A549 (cell line): ENCODE results near the gene JOSD1.

Experiments used
- CEBPB ChIP-seq, 2 experiments: fragments of >200 bp in 1 of 2; sonication (Bioruptor Twin) in 1 of 2; formaldehyde crosslinking in 1 of 2; IDR thresholded peaks; 2 replicates each; pipeline ENCODE4 v1.6.1; 2012 to 2016
- HEYL ChIP-seq: fragments of 250-450 bp; sonication (Bioruptor Pico); IDR thresholded peaks from 2 replicates; pipeline ENCODE4 v1.8.0; 2021; ENCODE audit warnings: mild to moderate bottlenecking, moderate library complexity
- JUN ChIP-seq, 2 experiments: fragments of >200 bp; sonication (Bioruptor Twin); formaldehyde crosslinking; IDR thresholded peaks; 2 replicates in 1 of 2; 3 replicates in 1 of 2; pipeline ENCODE4 v1.6.1; 2016 to 2017
- MAZ ChIP-seq: fragments of 150-350 bp; IDR thresholded peaks from 2 replicates; pipeline ENCODE4 v1.6.1; 2014; ENCODE audit warnings: antibody characterized with exemption, low read depth, low read length, borderline replicate concordance
- MYC ChIP-seq: IDR thresholded peaks from 2 replicates; pipeline ENCODE4 v1.6.1; 2012; ENCODE audit warnings: mild to moderate bottlenecking, inconsistent platforms, low read length, improper control_type of control experiment, borderline replicate concordance
- POLR2A ChIP-seq: IDR thresholded peaks from 2 replicates; pipeline ENCODE4 v1.6.1; 2012; ENCODE audit warnings: mild to moderate bottlenecking, low read length
- POLR2AphosphoS2 ChIP-seq: conservative IDR thresholded peaks from 2 replicates; pipeline ENCODE4 v1.6.1; 2012; ENCODE audit warnings: low read length, improper control_type of control experiment, inconsistent platforms
- RCOR1 ChIP-seq: fragments of 150-350 bp; IDR thresholded peaks from 2 replicates; pipeline ENCODE4 v1.6.1; 2014; ENCODE audit warnings: antibody characterized with exemption, low read length, low read depth
- TF ChIP-seq, protein P1 (sequence below): fragments of >200 bp; sonication (Bioruptor Twin); formaldehyde crosslinking; IDR thresholded peaks from 3 replicates; pipeline ENCODE4 v1.5.1; 2016
- TF ChIP-seq, protein P2 (sequence below): IDR thresholded peaks from 2 replicates; pipeline ENCODE4 v1.6.1; 2012
- TF ChIP-seq, protein P3 (sequence below): fragments of 200-600 bp; sonication (generic); IDR thresholded peaks from 2 replicates; pipeline ENCODE4 v1.6.1; 2016; ENCODE audit warnings: antibody characterized with exemption, mild to moderate bottlenecking, moderate library complexity
- TF ChIP-seq, protein P4 (sequence below): fragments of 450-650 bp; IDR thresholded peaks from 2 replicates; pipeline ENCODE4 v1.6.1; 2014; ENCODE audit warnings: antibody characterized with exemption

DNA sequence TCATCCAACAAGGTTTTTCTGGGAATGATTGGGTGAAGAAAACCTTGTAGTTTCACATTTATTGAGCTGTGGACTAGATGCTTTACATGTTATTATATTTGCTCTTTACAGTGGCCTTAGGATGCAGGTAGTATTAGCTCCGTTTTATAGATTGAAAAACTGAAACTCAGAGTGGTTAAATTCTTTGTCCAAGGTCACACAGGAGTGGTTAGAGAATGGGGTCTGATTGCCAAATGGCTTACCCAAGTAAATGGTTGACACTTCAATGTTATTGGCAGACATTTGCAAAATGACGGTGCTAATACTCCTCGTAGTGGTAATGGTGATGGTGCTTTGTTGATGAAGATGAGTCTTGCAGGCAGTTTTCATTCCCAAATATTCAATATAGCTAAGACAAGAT is 7.2 kb upstream of the JOSD1 start:
- TF ChIP-seq, protein P1, sequence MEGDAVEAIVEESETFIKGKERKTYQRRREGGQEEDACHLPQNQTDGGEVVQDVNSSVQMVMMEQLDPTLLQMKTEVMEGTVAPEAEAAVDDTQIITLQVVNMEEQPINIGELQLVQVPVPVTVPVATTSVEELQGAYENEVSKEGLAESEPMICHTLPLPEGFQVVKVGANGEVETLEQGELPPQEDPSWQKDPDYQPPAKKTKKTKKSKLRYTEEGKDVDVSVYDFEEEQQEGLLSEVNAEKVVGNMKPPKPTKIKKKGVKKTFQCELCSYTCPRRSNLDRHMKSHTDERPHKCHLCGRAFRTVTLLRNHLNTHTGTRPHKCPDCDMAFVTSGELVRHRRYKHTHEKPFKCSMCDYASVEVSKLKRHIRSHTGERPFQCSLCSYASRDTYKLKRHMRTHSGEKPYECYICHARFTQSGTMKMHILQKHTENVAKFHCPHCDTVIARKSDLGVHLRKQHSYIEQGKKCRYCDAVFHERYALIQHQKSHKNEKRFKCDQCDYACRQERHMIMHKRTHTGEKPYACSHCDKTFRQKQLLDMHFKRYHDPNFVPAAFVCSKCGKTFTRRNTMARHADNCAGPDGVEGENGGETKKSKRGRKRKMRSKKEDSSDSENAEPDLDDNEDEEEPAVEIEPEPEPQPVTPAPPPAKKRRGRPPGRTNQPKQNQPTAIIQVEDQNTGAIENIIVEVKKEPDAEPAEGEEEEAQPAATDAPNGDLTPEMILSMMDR = no peak
- no peak for TF ChIP-seq MAZ
- TF ChIP-seq, protein P2, sequence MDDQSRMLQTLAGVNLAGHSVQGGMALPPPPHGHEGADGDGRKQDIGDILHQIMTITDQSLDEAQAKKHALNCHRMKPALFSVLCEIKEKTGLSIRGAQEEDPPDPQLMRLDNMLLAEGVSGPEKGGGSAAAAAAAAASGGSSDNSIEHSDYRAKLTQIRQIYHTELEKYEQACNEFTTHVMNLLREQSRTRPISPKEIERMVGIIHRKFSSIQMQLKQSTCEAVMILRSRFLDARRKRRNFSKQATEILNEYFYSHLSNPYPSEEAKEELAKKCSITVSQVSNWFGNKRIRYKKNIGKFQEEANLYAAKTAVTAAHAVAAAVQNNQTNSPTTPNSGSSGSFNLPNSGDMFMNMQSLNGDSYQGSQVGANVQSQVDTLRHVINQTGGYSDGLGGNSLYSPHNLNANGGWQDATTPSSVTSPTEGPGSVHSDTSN = no peak
- no peak for TF ChIP-seq JUN (IDR thresholded peaks at IDR 0.05)
- TF ChIP-seq MYC = no peak
- TF ChIP-seq HEYL (CRISPR knock-in tag) = no peak
- no peak for TF ChIP-seq CEBPB (IDR thresholded peaks at IDR 0.05)
- TF ChIP-seq RCOR1 = no peak
- TF ChIP-seq, protein P3, sequence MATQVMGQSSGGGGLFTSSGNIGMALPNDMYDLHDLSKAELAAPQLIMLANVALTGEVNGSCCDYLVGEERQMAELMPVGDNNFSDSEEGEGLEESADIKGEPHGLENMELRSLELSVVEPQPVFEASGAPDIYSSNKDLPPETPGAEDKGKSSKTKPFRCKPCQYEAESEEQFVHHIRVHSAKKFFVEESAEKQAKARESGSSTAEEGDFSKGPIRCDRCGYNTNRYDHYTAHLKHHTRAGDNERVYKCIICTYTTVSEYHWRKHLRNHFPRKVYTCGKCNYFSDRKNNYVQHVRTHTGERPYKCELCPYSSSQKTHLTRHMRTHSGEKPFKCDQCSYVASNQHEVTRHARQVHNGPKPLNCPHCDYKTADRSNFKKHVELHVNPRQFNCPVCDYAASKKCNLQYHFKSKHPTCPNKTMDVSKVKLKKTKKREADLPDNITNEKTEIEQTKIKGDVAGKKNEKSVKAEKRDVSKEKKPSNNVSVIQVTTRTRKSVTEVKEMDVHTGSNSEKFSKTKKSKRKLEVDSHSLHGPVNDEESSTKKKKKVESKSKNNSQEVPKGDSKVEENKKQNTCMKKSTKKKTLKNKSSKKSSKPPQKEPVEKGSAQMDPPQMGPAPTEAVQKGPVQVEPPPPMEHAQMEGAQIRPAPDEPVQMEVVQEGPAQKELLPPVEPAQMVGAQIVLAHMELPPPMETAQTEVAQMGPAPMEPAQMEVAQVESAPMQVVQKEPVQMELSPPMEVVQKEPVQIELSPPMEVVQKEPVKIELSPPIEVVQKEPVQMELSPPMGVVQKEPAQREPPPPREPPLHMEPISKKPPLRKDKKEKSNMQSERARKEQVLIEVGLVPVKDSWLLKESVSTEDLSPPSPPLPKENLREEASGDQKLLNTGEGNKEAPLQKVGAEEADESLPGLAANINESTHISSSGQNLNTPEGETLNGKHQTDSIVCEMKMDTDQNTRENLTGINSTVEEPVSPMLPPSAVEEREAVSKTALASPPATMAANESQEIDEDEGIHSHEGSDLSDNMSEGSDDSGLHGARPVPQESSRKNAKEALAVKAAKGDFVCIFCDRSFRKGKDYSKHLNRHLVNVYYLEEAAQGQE = no peak
- TF ChIP-seq, protein P4, sequence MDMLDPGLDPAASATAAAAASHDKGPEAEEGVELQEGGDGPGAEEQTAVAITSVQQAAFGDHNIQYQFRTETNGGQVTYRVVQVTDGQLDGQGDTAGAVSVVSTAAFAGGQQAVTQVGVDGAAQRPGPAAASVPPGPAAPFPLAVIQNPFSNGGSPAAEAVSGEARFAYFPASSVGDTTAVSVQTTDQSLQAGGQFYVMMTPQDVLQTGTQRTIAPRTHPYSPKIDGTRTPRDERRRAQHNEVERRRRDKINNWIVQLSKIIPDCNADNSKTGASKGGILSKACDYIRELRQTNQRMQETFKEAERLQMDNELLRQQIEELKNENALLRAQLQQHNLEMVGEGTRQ = no peak
- no peak for TF ChIP-seq POLR2A
- TF ChIP-seq POLR2AphosphoS2 = no peak
